Subcutaneous abdominal adipose tissue (tissue), 5 donors: ENCODE data around the gene CALCA.

Experiments
- H3K27ac ChIP-seq: one replicate; pipeline ENCODE4 v1.7.0; 2013; ENCODE audit warnings: low read depth, mild to moderate bottlenecking, inconsistent platforms, low read length, moderate library complexity
- H3K27me3 ChIP-seq, 5 donors: one replicate each; pipeline ENCODE4 v1.7.0; 2013; ENCODE audit warnings: low read length in 5 of 5, inconsistent platforms in 1 of 5; ENCODE audit not compliant: control insufficient read depth in 5 of 5, insufficient read depth in 4 of 5
- H3K36me3 ChIP-seq, 5 donors: one replicate each; pipeline ENCODE4 v1.7.0; 2013; ENCODE audit warnings: low read length in 5 of 5; ENCODE audit not compliant: control insufficient read depth in 5 of 5, insufficient read depth in 5 of 5
- H3K4me1 ChIP-seq, 5 donors: one replicate each; pipeline ENCODE4 v1.7.0; 2013; ENCODE audit warnings: low read length in 5 of 5, mild to moderate bottlenecking in 3 of 5, moderate library complexity in 1 of 5; ENCODE audit not compliant: control insufficient read depth in 5 of 5, insufficient read depth in 5 of 5
- H3K4me3 ChIP-seq, 5 donors: one replicate each; pipeline ENCODE4 v1.7.0; 2013; ENCODE audit warnings: low read length in 5 of 5, low read depth in 1 of 5
- H3K9ac ChIP-seq, 5 donors: one replicate each; pipeline ENCODE4 v1.7.0; 2013; ENCODE audit warnings: low read length in 5 of 5, mild to moderate bottlenecking in 4 of 5, moderate library complexity in 3 of 5
- H3K9me3 ChIP-seq, 5 donors: one replicate each; pipeline ENCODE4 v1.7.0; 2013; ENCODE audit warnings: low read length in 5 of 5; ENCODE audit not compliant: control insufficient read depth in 5 of 5
- donor health status: healthy.
- donor health status: healthy.
- donor health status: healthy.
- donor health status: healthy.
- donor health status: healthy.

Gene CALCA

GRCh38 chr11:14949437-14950147, 22.6 kb downstream of the CALCA start:
- no peaks in the 10 kb centered on the region for H3K9me3 ChIP-seq

DNA sequence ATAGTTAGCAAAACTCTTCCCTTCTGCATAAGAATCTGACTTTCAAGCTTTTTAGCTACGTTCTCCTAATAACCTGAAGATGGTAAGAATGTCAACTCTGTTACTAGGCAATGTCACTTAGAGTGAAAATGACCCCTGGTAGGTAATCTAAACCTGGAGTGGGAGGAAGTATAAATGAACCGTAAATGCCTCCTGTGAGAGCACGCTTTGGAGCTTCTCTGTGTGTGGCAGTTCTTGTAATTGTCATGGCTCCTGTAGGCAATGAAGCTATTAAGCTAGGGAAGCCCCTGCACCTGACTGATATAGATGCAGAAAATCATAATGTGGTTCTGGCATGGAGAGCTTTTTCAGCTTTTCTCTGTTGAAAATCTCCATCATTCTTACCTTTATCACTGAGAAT, 29.4 kb downstream of the CALCA start:
- H3K27me3 ChIP-seq = no peaks in the 10 kb centered on the region
- no peak overlapping the region for H3K27ac ChIP-seq
- H3K4me1 ChIP-seq = no peaks in the 10 kb centered on the region
- H3K36me3 ChIP-seq = no peaks in the 10 kb centered on the region
- no peaks in the 10 kb centered on the region for H3K9me3 ChIP-seq
- no peak overlapping the region for H3K4me3 ChIP-seq
- H3K9ac ChIP-seq = no peak overlapping the region

More at GRCh38 chr11:14949437-14950147, 22.6 kb downstream of the CALCA start:
- Histone ChIP-seq H3K4me1 (no peaks in the 10 kb centered on the region), H3K27me3 (no peaks in the 10 kb centered on the region), H3K27ac (no peak overlapping the region), H3K4me3 (no peak overlapping the region), H3K9ac (no peak overlapping the region), H3K36me3 (no peaks in the 10 kb centered on the region)

DNA sequence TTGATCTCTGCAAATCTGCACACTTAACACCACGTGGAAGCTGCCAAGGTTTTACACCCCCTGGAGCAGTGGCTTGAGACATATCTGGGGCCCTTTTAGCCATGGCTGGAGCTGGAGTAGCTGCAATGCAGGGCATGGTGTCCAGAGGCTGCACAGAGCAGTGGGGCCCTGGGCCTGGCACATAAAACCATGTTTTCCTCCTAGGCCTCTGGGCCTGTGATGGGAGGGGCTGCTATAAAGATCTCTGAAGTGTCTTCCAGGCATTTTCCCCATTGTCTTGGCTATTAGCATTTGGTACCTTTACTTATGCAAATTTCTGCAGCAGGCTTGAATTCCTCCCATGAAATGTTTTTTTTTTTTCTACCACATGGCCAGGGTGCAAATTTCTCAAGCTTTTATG, 33.2 kb downstream of the CALCA start:
- Histone ChIP-seq H3K9ac (no peak overlapping the region), H3K36me3 (no peaks in the 10 kb centered on the region), H3K9me3 (no peaks in the 10 kb centered on the region), H3K4me3 (no peak overlapping the region), H3K27ac (no peak overlapping the region), H3K27me3 (no peaks in the 10 kb centered on the region), H3K4me1 (no peaks in the 10 kb centered on the region)

DNA sequence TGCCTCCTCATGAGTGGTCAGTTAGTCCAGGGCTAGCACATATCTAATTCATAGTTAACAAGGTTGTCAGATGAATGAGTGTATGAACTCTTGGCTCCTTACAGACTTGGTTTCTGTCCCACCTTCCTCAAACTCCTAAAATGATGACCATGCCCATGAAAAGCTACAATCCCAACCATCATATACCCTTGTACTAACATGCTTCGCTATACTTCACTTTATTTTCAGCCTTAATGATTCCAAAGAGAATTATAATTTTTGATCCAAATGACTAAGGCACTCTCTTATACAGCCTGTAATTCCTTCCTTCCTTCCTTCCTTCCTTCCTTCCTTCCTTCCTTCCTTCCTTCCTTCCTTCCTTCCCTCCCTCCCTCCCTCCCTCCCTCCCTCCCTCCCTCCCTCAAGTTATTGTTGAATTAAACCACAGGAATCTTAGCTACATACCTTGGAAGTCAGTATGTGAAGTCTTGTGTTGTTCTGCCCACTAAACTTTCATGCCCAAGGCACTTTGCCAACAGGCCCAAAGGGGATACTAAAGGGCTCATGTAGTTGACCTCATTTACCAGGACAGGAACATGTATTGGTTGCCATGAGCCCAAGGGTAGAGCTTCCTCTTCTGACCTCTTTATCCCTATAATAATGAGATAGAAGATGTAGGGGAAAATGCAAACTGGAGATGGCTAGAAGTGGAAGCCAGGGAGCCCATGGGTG, 37.4 kb downstream of the CALCA start:
- Histone ChIP-seq H3K9me3 (no peaks in the 10 kb centered on the region), H3K4me3 (no peak overlapping the region), H3K27me3 (no peaks in the 10 kb centered on the region), H3K27ac (no peak overlapping the region), H3K9ac (no peak overlapping the region), H3K4me1 (no peaks in the 10 kb centered on the region), H3K36me3 (no peaks in the 10 kb centered on the region)

GRCh38 chr11:14932447-14932846, 39.7 kb downstream of the CALCA start:
- H3K9ac ChIP-seq = no peak overlapping the region
- H3K9me3 ChIP-seq = no peaks in the 10 kb centered on the region
- H3K27me3 ChIP-seq = no peaks in the 10 kb centered on the region
- H3K4me3 ChIP-seq = no peak overlapping the region
- no peaks in the 10 kb centered on the region for H3K36me3 ChIP-seq
- no peak overlapping the region for H3K27ac ChIP-seq
- H3K4me1 ChIP-seq = no peaks in the 10 kb centered on the region

- H3K36me3 ChIP-seq = no peaks in the 10 kb centered on the region
- no peaks in the 10 kb centered on the region for H3K4me1 ChIP-seq
- H3K27me3 ChIP-seq = no peaks in the 10 kb centered on the region
- H3K4me3 ChIP-seq = no peak overlapping the region
- no peaks in the 10 kb centered on the region for H3K9me3 ChIP-seq
- no peak overlapping the region for H3K9ac ChIP-seq
- H3K27ac ChIP-seq = no peak overlapping the region
Measured at GRCh38 chr11:14930369-14930768, 41.8 kb downstream of the CALCA start.

GRCh38 chr11:14927146-14927545, 45.0 kb downstream of the CALCA start:
- H3K27ac ChIP-seq = no peak overlapping the region
- H3K36me3 ChIP-seq = no peaks in the 10 kb centered on the region
- no peak overlapping the region for H3K9ac ChIP-seq
- H3K4me3 ChIP-seq = no peak overlapping the region
- H3K4me1 ChIP-seq = no peaks in the 10 kb centered on the region
- no peaks in the 10 kb centered on the region for H3K27me3 ChIP-seq
- no peaks in the 10 kb centered on the region for H3K9me3 ChIP-seq

DNA sequence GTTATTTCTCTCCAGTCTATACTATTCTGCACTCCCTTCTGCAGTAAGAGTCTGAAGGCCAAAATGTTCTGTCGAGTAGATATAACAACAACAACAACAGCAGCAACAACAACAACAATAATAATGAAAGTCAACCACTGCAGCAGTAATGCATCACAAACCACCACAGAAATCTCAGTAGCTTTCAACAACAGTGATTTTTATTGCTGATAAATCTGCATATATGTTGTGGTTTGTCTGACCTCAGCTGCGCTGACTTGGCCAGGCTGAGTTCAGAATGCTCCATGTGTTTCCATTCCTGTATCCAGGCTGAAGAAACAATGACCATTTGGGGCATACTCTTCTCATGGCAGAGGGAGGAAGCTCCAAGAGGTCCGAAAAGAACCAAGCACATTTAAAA, 47.8 kb downstream of the CALCA start:
- H3K9ac ChIP-seq = no peak overlapping the region
- H3K4me1 ChIP-seq = no peaks in the 10 kb centered on the region
- H3K27me3 ChIP-seq = no peaks in the 10 kb centered on the region
- no peaks in the 10 kb centered on the region for H3K36me3 ChIP-seq
- no peak overlapping the region for H3K27ac ChIP-seq
- no peaks in the 10 kb centered on the region for H3K9me3 ChIP-seq
- H3K4me3 ChIP-seq = no peak overlapping the region
